Colon (tissue), 2 donors: Measurements from ENCODE around the gene PRR11.
"Not testable (repeated sequence)": the region's sequence is repeated elsewhere in the genome, so short reads cannot be mapped to it uniquely, and the experiment has no call there.

Source experiments
- FAIRE-seq: peaks from 2 replicates; lab custom pipeline; 2012; peaks lifted over from hg19 to GRCh38; lab: Jason Lieb, UNC
- donor health status: control.
- donor health status: control.

Gene PRR11

GRCh38 chr17:59220328-59221158 is 65.0 kb downstream of the PRR11 start, which contains the start of gene GDPD1:
GDPD1 (plus strand) TSS chr17:59220511; CDS start chr17:59220610, 99 bp downstream.
- no peak for FAIRE-seq

- FAIRE-seq = no peak
Measured at GRCh38 chr17:59221159-59221847, 65.8 kb downstream of the PRR11 start.

- no peak for FAIRE-seq
Measured at GRCh38 chr17:59223813-59224212, 68.3 kb downstream of the PRR11 start.

GRCh38 chr17:59228588-59228987 is 73.0 kb downstream of the PRR11 start:
- FAIRE-seq = not testable (repeated sequence)

GRCh38 chr17:59230764-59231163 is 75.2 kb downstream of the PRR11 start:
- FAIRE-seq = no peak

- FAIRE-seq = no peak
Measured at GRCh38 chr17:59234631-59235030, 79.1 kb downstream of the PRR11 start.

- FAIRE-seq = no peak
Measured at GRCh38 chr17:59238906-59239305, 83.4 kb downstream of the PRR11 start.

GRCh38 chr17:59244081-59244480 is 88.5 kb downstream of the PRR11 start:
- no peak for FAIRE-seq
